IMR-90 (cell line): ENCODE results near the gene MAML3.
A peak's percentile ranks its signal among the peaks of the same experiment; 100 is the strongest.

Source experiments
- CEBPB ChIP-seq: IDR thresholded peaks from 2 replicates; pipeline ENCODE4 v1.6.1; 2012; ENCODE audit warnings: low read depth, low read length, improper control_type of control experiment
- CHD1 ChIP-seq: IDR thresholded peaks from 2 replicates; pipeline ENCODE4 v1.6.1; 2012; ENCODE audit warnings: low read depth, low read length, improper control_type of control experiment
- CTCF ChIP-seq: conservative IDR thresholded peaks from 2 replicates; pipeline ENCODE4 v1.5.1; 2012; ENCODE audit warnings: mild to moderate bottlenecking, low read depth, low read length, improper control_type of control experiment
- ELK1 ChIP-seq: fragments of 150-350 bp; IDR thresholded peaks from 2 replicates; pipeline ENCODE4 v1.6.1; 2016; ENCODE audit warnings: low read depth, mild to moderate bottlenecking, low read length, moderate library complexity, borderline replicate concordance
- FOS ChIP-seq: fragments of 150-350 bp; IDR thresholded peaks from 2 replicates; pipeline ENCODE4 v1.6.1; 2016; ENCODE audit warnings: low read depth, low read length
- MAZ ChIP-seq: IDR thresholded peaks from 2 replicates; pipeline ENCODE4 v1.6.1; 2012; ENCODE audit warnings: low read depth, mild to moderate bottlenecking, low read length, improper control_type of control experiment, moderate library complexity, borderline replicate concordance
- MXI1 ChIP-seq: IDR thresholded peaks from 2 replicates; pipeline ENCODE4 v1.6.1; 2012; ENCODE audit warnings: low read depth, mild to moderate bottlenecking, low read length, moderate library complexity, borderline replicate concordance
- POLR2A ChIP-seq: IDR thresholded peaks from 2 replicates; pipeline ENCODE4 v1.6.1; 2012; ENCODE audit warnings: mild to moderate bottlenecking, low read depth, low read length
- RAD21 ChIP-seq: IDR thresholded peaks from 2 replicates; pipeline ENCODE4 v1.6.1; 2012; ENCODE audit warnings: low read length, improper control_type of control experiment
- RCOR1 ChIP-seq: IDR thresholded peaks from 2 replicates; pipeline ENCODE4 v1.6.1; 2012; ENCODE audit warnings: mild to moderate bottlenecking, low read length, improper control_type of control experiment; ENCODE audit not compliant: insufficient replicate concordance
- SMC3 ChIP-seq: fragments of 150-350 bp; IDR thresholded peaks from 2 replicates; pipeline ENCODE4 v1.6.1; 2016; ENCODE audit warnings: low read depth, mild to moderate bottlenecking, antibody characterized with exemption, low read length, moderate library complexity
- USF2 ChIP-seq: fragments of 150-350 bp; IDR thresholded peaks from 2 replicates; pipeline ENCODE4 v1.6.1; 2017; ENCODE audit warnings: mild to moderate bottlenecking, antibody characterized with exemption, low read length, low read depth

- TF ChIP-seq CTCF (no peak), RAD21 (no peak), MXI1 (no peak), CHD1 (no peak), POLR2A (no peak), MAZ (no peak), SMC3 (no peak), RCOR1 (no peak), FOS (no peak), USF2 (no peak), CEBPB (peak; percentile 77), ELK1 (no peak)
Observed at GRCh38 chr4:139844057-139844456, 309.9 kb downstream of the MAML3 start.
